Fibroblast of lung (primary cell): ENCODE measurements around the gene TPM2. TPM values are rescaled to one million over a fixed set of nuclear protein-coding genes. Genes with fewer than 3 reads are reported as not detected.

ENCODE experiments used
- DNase-seq, 2 donors: peaks; one replicate each; pipeline versions ENCODE4 v3.0.0 to v3.0.0-alpha.2; 2010; ENCODE audit warnings: low read depth in 2 of 2
- H2AFZ ChIP-seq: 2 replicates; pipeline ENCODE4 v1.5.1; 2012; ENCODE audit warnings: low read length, control low read depth, inconsistent platforms
- H3K27ac ChIP-seq: 2 replicates; pipeline ENCODE4 v1.5.1; 2011; ENCODE audit warnings: low read length, control low read depth; ENCODE audit not compliant: insufficient read depth
- H3K27me3 ChIP-seq: 2 replicates; pipeline ENCODE4 v1.5.1; 2011; ENCODE audit warnings: mild to moderate bottlenecking, low read length; ENCODE audit not compliant: control insufficient read depth, insufficient read depth
- H3K36me3 ChIP-seq: 2 replicates; pipeline ENCODE4 v1.5.1; 2011; ENCODE audit warnings: low read length; ENCODE audit not compliant: control insufficient read depth, insufficient read depth
- H3K4me1 ChIP-seq: 2 replicates; pipeline ENCODE4 v1.5.1; 2011; ENCODE audit warnings: low read length; ENCODE audit not compliant: control insufficient read depth, insufficient read depth; ENCODE audit errors: extremely low read depth
- H3K4me2 ChIP-seq: 2 replicates; pipeline ENCODE4 v1.5.1; 2011; ENCODE audit warnings: low read length, control low read depth; ENCODE audit not compliant: insufficient read depth; ENCODE audit errors: extremely low read depth
- H3K4me3 ChIP-seq, 4 experiments: fragments of 200-600 bp in 1 of 4; sonication (generic) in 1 of 4; replicated peaks in 1 of 4; 2 replicates each; pipeline ENCODE4 v1.5.1; 2011 to 2016; ENCODE audit warnings: low read length in 4 of 4, low read depth in 3 of 4, mild to moderate bottlenecking in 3 of 4, control low read depth in 2 of 4, inconsistent platforms in 1 of 4, mixed read lengths in 1 of 4; ENCODE audit not compliant: insufficient read depth in 1 of 4; ENCODE audit errors: control extremely low read depth in 1 of 4
- H3K79me2 ChIP-seq: 2 replicates; pipeline ENCODE4 v1.5.1; 2012; ENCODE audit warnings: mild to moderate bottlenecking, low read length, inconsistent platforms; ENCODE audit not compliant: control insufficient read depth, insufficient read depth
- H3K9ac ChIP-seq: 2 replicates; pipeline ENCODE4 v1.5.1; 2011; ENCODE audit warnings: mild to moderate bottlenecking, low read length, control low read depth; ENCODE audit not compliant: insufficient read depth
- H3K9me3 ChIP-seq: 2 replicates; pipeline ENCODE4 v1.5.1; 2012; ENCODE audit warnings: low read depth, low read length; ENCODE audit not compliant: control insufficient read depth, insufficient read depth
- H4K20me1 ChIP-seq: 2 replicates; pipeline ENCODE4 v1.5.1; 2011; ENCODE audit warnings: low read length; ENCODE audit not compliant: control insufficient read depth, insufficient read depth; ENCODE audit errors: extremely low read depth
- CTCF ChIP-seq, 2 donors: IDR thresholded peaks in 1 of 2; conservative IDR thresholded peaks in 1 of 2; 1 replicate in 1 of 2; 2 replicates in 1 of 2; pipeline ENCODE4 v1.5.1; 2011 to 2012; ENCODE audit warnings: low read length in 2 of 2, control low read depth in 1 of 2, inconsistent platforms in 1 of 2, low read depth in 1 of 2, mild to moderate bottlenecking in 1 of 2
- EZH2 ChIP-seq: IDR thresholded peaks from 2 replicates; pipeline ENCODE4 v1.5.1; 2012; ENCODE audit warnings: low read length, control low read depth, mild to moderate bottlenecking; ENCODE audit errors: missing control alignments
- polyA plus RNA-seq, 2 donors: library from polyadenylated mRNA; depleted of rRNA in 1 of 2; stranded (reverse) in 1 of 2; unstranded in 1 of 2; fragments of >200 nt; gene quantifications; 2 replicates each; pipeline ENCODE4 v1.2.1, GENCODE V29; 2011 to 2012; ENCODE audit warnings: missing spikeins in 1 of 2
- total RNA-seq: library from RNA; depleted of rRNA; stranded (reverse); fragments of >200 nt; gene quantifications from 2 replicates; pipeline ENCODE4 v1.2.1, GENCODE V29; 2014

Gene TPM2
- total and polyA plus RNA-seq, 2 donors (not counting 1 experiment from before 2014, with no cell fraction given), result 1,003 to 1,927 TPM

DNA sequence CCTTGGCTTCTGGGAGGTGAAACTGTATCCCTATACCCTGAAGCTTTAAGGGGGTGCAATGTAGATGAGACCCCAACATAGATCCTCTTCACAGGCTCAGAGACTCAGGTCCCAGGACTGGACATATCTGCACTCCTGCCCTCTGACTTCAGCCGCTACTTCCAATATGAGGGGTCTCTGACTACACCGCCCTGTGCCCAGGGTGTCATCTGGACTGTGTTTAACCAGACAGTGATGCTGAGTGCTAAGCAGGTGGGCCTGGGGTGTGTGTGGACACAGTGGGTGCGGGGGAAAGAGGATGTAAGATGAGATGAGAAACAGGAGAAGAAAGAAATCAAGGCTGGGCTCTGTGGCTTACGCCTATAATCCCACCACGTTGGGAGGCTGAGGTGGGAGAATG is 10.6 kb downstream of the TPM2 start:
- Histone ChIP-seq H4K20me1 (no peaks in the 10 kb centered on the region), H3K9ac (no peak overlapping the region), H3K27ac (no peak overlapping the region), H3K4me1 (peaks cover 27% of the 10 kb centered on the region), H3K9me3 (no peaks in the 10 kb centered on the region), H3K27me3 (no peaks in the 10 kb centered on the region), H3K4me3 (no peak overlapping the region), H3K36me3 (peaks cover 12% of the 10 kb centered on the region), H3K79me2 (no peaks in the 10 kb centered on the region), H3K4me2 (no peak overlapping the region), H2AFZ (no peak overlapping the region)
- no peak for TF ChIP-seq CTCF (conservative IDR thresholded peaks at IDR 0.05 in 1 of 2, IDR thresholded peaks at IDR 0.05 in 1 of 2; ENCODE audit: low read depth in 1 of 2, low read length in 2 of 2)
- no peak for TF ChIP-seq EZH2
- DNase-seq, result no peak

GRCh38 chr9:35675732-35676392 is 13.9 kb downstream of the TPM2 start:
- Histone ChIP-seq H3K9me3 (no peaks in the 10 kb centered on the region), H3K27me3 (no peaks in the 10 kb centered on the region), H4K20me1 (no peaks in the 10 kb centered on the region), H3K4me3 (peak overlapping the region; percentile 18 to 48 (median 26)), H3K9ac (no peak overlapping the region), H3K4me2 (peak overlapping the region; percentile 70), H3K36me3 (no peaks in the 10 kb centered on the region), H3K27ac (no peak overlapping the region), H3K79me2 (no peaks in the 10 kb centered on the region), H2AFZ (peak overlapping the region; percentile 71), H3K4me1 (peaks cover 11% of the 10 kb centered on the region)
- no peak for DNase-seq
- TF ChIP-seq EZH2, result no peak
- no peak for TF ChIP-seq CTCF (conservative IDR thresholded peaks at IDR 0.05 in 1 of 2, IDR thresholded peaks at IDR 0.05 in 1 of 2; ENCODE audit: low read depth in 1 of 2, low read length in 2 of 2)

DNA sequence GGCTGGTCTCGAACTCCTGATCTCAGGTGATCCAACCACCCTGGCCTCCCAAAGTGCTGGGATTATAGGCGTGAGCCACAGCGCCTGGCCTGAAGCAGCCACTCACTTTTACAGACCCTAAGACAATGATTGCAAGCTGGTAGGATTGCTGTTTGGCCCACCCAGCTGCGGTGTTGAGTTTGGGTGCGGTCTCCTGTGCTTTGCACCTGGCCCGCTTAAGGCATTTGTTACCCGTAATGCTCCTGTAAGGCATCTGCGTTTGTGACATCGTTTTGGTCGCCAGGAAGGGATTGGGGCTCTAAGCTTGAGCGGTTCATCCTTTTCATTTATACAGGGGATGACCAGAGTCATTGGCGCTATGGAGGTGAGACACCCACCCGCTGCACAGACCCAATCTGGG is 14.5 kb downstream of the TPM2 start:
- Histone ChIP-seq H2AFZ (no peak overlapping the region), H3K9ac (no peak overlapping the region), H3K27me3 (no peaks in the 10 kb centered on the region), H3K4me3 (no peak overlapping the region), H3K9me3 (no peaks in the 10 kb centered on the region), H3K79me2 (no peaks in the 10 kb centered on the region), H4K20me1 (no peaks in the 10 kb centered on the region), H3K36me3 (no peaks in the 10 kb centered on the region), H3K27ac (no peak overlapping the region), H3K4me2 (no peak overlapping the region), H3K4me1 (peaks cover 8% of the 10 kb centered on the region)
- no peak for DNase-seq
- no peak for TF ChIP-seq CTCF (conservative IDR thresholded peaks at IDR 0.05 in 1 of 2, IDR thresholded peaks at IDR 0.05 in 1 of 2; ENCODE audit: low read depth in 1 of 2, low read length in 2 of 2)
- TF ChIP-seq EZH2, result no peak
